PFSK-1 (cell line): ENCODE results near the gene C16orf54.

Experiments used
- FOXP2 ChIP-seq: optimal IDR thresholded peaks from 2 replicates; pipeline ENCODE3; 2011; ENCODE audit warnings: borderline replicate concordance, control low read depth, inconsistent platforms; ENCODE audit not compliant: insufficient read depth; ENCODE audit errors: extremely low read length, extremely low read depth
- POLR2AphosphoS5 ChIP-seq: IDR thresholded peaks from 2 replicates; pipeline ENCODE4 v1.6.1; 2012; ENCODE audit warnings: low read depth, mild to moderate bottlenecking, control low read depth, low read length, moderate library complexity
- REST ChIP-seq, 2 experiments: IDR thresholded peaks; 2 replicates each; pipeline versions ENCODE4 v1.6.1 to v1.8.0; 2011 to 2012; ENCODE audit warnings: low read depth in 2 of 2, low read length in 2 of 2, control low read depth in 1 of 2, inconsistent platforms in 1 of 2, mild to moderate bottlenecking in 1 of 2, moderate library complexity in 1 of 2; ENCODE audit not compliant: insufficient read depth in 1 of 2
- SIN3A ChIP-seq: IDR thresholded peaks from 2 replicates; pipeline ENCODE4 v1.6.1; 2012; ENCODE audit warnings: mild to moderate bottlenecking, low read length, moderate library complexity, borderline replicate concordance; ENCODE audit not compliant: insufficient read depth
- TAF1 ChIP-seq: IDR thresholded peaks from 2 replicates; pipeline ENCODE4 v1.6.1; 2012; ENCODE audit warnings: low read length, control low read depth, borderline replicate concordance; ENCODE audit not compliant: insufficient read depth

C16orf54 gene

GRCh38 chr16:29744541-29745101, 1.2 kb downstream of the C16orf54 start:
- no peak for TF ChIP-seq TAF1
- no peak for TF ChIP-seq FOXP2
- no peak for TF ChIP-seq POLR2AphosphoS5
- TF ChIP-seq SIN3A: no peak
- no peak for TF ChIP-seq REST (IDR thresholded peaks at IDR 0.05; ENCODE audit: insufficient read depth in 1 of 2, low read depth in 2 of 2, low read length in 2 of 2)

DNA sequence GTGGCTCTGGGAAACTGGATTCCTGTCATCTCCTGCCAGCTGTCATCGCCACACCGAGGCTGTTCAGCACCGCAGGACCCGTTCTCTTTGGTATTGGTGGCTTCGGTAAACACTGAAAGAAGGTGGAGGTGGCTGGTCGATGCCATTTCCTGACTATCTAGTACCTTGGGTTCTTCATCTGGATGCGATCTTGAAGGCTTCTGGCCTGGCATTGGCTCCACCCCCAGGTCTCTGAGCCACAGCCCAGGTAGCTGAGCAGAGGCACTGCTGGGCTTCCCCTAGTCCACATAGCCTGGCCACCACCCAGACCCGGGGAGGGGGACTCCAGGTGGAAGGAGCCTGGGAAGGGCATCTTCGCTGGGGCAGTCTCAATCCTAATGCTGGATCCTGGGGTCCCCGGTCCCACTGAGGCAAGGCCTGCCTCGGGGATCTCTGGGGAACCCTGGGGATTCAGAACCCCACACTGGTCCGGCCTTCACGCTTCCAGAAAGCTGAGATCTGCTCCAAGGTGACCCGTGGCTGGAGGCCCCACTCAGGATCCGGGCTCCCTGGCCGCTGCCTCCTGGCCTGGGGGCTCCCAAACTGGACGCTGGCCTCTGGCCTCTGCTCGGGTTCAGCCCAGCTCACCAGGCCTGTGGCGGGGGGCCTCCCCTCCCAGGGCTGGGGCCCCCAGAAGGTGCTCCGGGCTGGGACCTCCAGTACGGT, 1.8 kb downstream of the C16orf54 start:
- TF ChIP-seq FOXP2 (no peak), POLR2AphosphoS5 (no peak), SIN3A (no peak), REST (IDR thresholded peaks at IDR 0.05; ENCODE audit: insufficient read depth in 1 of 2, low read depth in 2 of 2, low read length in 2 of 2) (no peak), TAF1 (no peak)

GRCh38 chr16:29743475-29743826, 2.3 kb downstream of the C16orf54 start:
- TF ChIP-seq TAF1 (no peak), POLR2AphosphoS5 (no peak), SIN3A (no peak), FOXP2 (no peak), REST (IDR thresholded peaks at IDR 0.05; ENCODE audit: insufficient read depth in 1 of 2, low read depth in 2 of 2, low read length in 2 of 2) (no peak)

- no peak for TF ChIP-seq FOXP2
- no peak for TF ChIP-seq TAF1
- no peak for TF ChIP-seq POLR2AphosphoS5
- TF ChIP-seq SIN3A: no peak
- TF ChIP-seq REST (IDR thresholded peaks at IDR 0.05; ENCODE audit: insufficient read depth in 1 of 2, low read depth in 2 of 2, low read length in 2 of 2): no peak
These were observed 3.0 kb downstream of the C16orf54 start for GRCh38 chr16:29742683-29743275.

GRCh38 chr16:29738514-29738913, 7.3 kb downstream of the C16orf54 start:
- TF ChIP-seq TAF1 (no peak), POLR2AphosphoS5 (no peak), SIN3A (no peak), REST (IDR thresholded peaks at IDR 0.05; ENCODE audit: insufficient read depth in 1 of 2, low read depth in 2 of 2, low read length in 2 of 2) (no peak), FOXP2 (no peak)
